Liver (tissue), 9 donors: ENCODE results near the gene MOB1B. TPM values are rescaled to one million over a fixed set of nuclear protein-coding genes. Genes with fewer than 3 reads are reported as not detected.

Experiments used
- DNase-seq: peaks from one replicate; pipeline ENCODE4 v3.0.0-alpha.2; 2017; ENCODE audit warnings: low spot score
- H3K27ac ChIP-seq, 2 donors: one replicate each; pipeline ENCODE4 v1.7.0; 2013; ENCODE audit warnings: inconsistent platforms in 2 of 2, low read length in 2 of 2, control low read depth in 1 of 2, low read depth in 1 of 2, mild to moderate bottlenecking in 1 of 2
- H3K27me3 ChIP-seq, 4 donors: one replicate each; pipeline versions ENCODE4 v1.6.1 to v1.7.0; 2013; ENCODE audit warnings: low read length in 3 of 4, inconsistent platforms in 1 of 4, mild to moderate bottlenecking in 1 of 4, moderate library complexity in 1 of 4; ENCODE audit not compliant: control insufficient read depth in 4 of 4, insufficient read depth in 4 of 4
- H3K36me3 ChIP-seq, 4 donors: one replicate each; pipeline versions ENCODE4 v1.6.1 to v1.7.0; 2013; ENCODE audit warnings: low read length in 3 of 4, mild to moderate bottlenecking in 3 of 4, low read depth in 1 of 4, moderate library complexity in 1 of 4; ENCODE audit not compliant: control insufficient read depth in 4 of 4, insufficient read depth in 3 of 4
- H3K4me1 ChIP-seq, 4 donors: one replicate each; pipeline versions ENCODE4 v1.6.1 to v1.7.0; 2013; ENCODE audit warnings: low read length in 3 of 4, mild to moderate bottlenecking in 3 of 4, moderate library complexity in 1 of 4; ENCODE audit not compliant: control insufficient read depth in 4 of 4, insufficient read depth in 4 of 4
- H3K4me3 ChIP-seq, 3 donors: one replicate each; pipeline versions ENCODE4 v1.6.1 to v1.7.0; 2013; ENCODE audit warnings: low read length in 3 of 3, control low read depth in 1 of 3, low read depth in 1 of 3, mild to moderate bottlenecking in 1 of 3
- H3K9ac ChIP-seq, 2 donors: one replicate each; pipeline ENCODE4 v1.7.0; 2013; ENCODE audit warnings: low read length in 2 of 2, mild to moderate bottlenecking in 2 of 2, moderate library complexity in 2 of 2, control low read depth in 1 of 2, low read depth in 1 of 2
- H3K9me3 ChIP-seq, 4 donors: one replicate each; pipeline versions ENCODE4 v1.6.1 to v1.7.0; 2013; ENCODE audit warnings: low read length in 3 of 4; ENCODE audit not compliant: control insufficient read depth in 4 of 4
- ATF3 ChIP-seq: IDR thresholded peaks from 2 replicates; pipeline ENCODE4 v1.6.1; 2016; ENCODE audit warnings: antibody characterized with exemption
- CTCF ChIP-seq: fragments of 150-350 bp; IDR thresholded peaks from 2 replicates; pipeline ENCODE4 v1.5.1; 2017; ENCODE audit warnings: improper control_type of control experiment, low read depth, low read length; ENCODE audit not compliant: missing input control
- FOXA1 ChIP-seq: IDR thresholded peaks from 2 replicates; pipeline ENCODE4 v1.6.1; 2016; ENCODE audit warnings: antibody characterized with exemption
- GABPA ChIP-seq, 2 donors: IDR thresholded peaks in 1 of 2; conservative IDR thresholded peaks in 1 of 2; 2 replicates each; pipeline ENCODE4 v1.6.1; 2016; ENCODE audit warnings: antibody characterized with exemption in 2 of 2, mild to moderate bottlenecking in 1 of 2, moderate library complexity in 1 of 2
- HNF4A ChIP-seq, 2 donors: conservative IDR thresholded peaks; 2 replicates each; pipeline ENCODE4 v1.6.1; 2016; ENCODE audit warnings: antibody characterized with exemption in 2 of 2, mild to moderate bottlenecking in 2 of 2
- NR2F2 ChIP-seq: IDR thresholded peaks from 2 replicates; pipeline ENCODE4 v1.6.1; 2016; ENCODE audit warnings: antibody characterized with exemption
- RAD21 ChIP-seq, 2 donors: IDR thresholded peaks; 2 replicates each; pipeline ENCODE4 v1.6.1; 2016; ENCODE audit warnings: antibody characterized with exemption in 2 of 2, mild to moderate bottlenecking in 2 of 2
- RXRA ChIP-seq, 2 donors: IDR thresholded peaks; 2 replicates each; pipeline ENCODE4 v1.6.1; 2017 to 2018; ENCODE audit warnings: antibody characterized with exemption in 2 of 2, mild to moderate bottlenecking in 1 of 2
- SP1 ChIP-seq: IDR thresholded peaks from 2 replicates; pipeline ENCODE4 v1.6.1; 2018; ENCODE audit warnings: antibody characterized with exemption, mild to moderate bottlenecking
- TAF1 ChIP-seq: conservative IDR thresholded peaks from 2 replicates; pipeline ENCODE4 v1.6.1; 2016; ENCODE audit warnings: antibody characterized with exemption, mild to moderate bottlenecking
- YY1 ChIP-seq: IDR thresholded peaks from 2 replicates; pipeline ENCODE4 v1.6.1; 2016; ENCODE audit warnings: antibody characterized with exemption, mild to moderate bottlenecking
- WGBS: extraction: QIAGEN DNeasy Blood & Tissue Kit; methylation state at CpG from one replicate; pipeline ENCODE4 v1.1.7; 2013; 5-methylcytosine and 5-hydroxymethylcytosine counted together
- polyA plus RNA-seq, 2 donors: library from polyadenylated mRNA; stranded (reverse) in 1 of 2; unstranded in 1 of 2; fragments of 200-250 nt in 1 of 2; fragments of >200 nt in 1 of 2; fragmentation: Nextera tagmentation in 1 of 2; extraction: Ambion mirVana in 1 of 2; gene quantifications; one replicate each; pipeline versions ENCODE4 v1.2.1 to v1.2.3, GENCODE V29; 2013 to 2015
- total RNA-seq, 2 donors: library from RNA; depleted of rRNA; stranded (reverse); fragments of >200 nt; gene quantifications; one replicate each; pipeline ENCODE4 v1.2.3, GENCODE V29; 2014
- TF ChIP-seq, protein P1 (sequence below): IDR thresholded peaks from 2 replicates; pipeline ENCODE4 v1.6.1; 2016; ENCODE audit warnings: antibody characterized with exemption, mild to moderate bottlenecking
- donor health status: healthy.
- donor health status: healthy.
- donor health status: healthy.
- donor health status: healthy.
- donor health status: healthy.

MOB1B gene
- total and polyA plus RNA-seq, 4 donors, result 2.1 to 69.0 (median 3.7) TPM

GRCh38 chr4:70980196-70980595 is 78.0 kb downstream of the MOB1B start:
- no peaks in the 10 kb centered on the region for H3K9me3 ChIP-seq
- no peak overlapping the region for H3K27ac ChIP-seq
- no peak overlapping the region for H3K4me3 ChIP-seq
- no peak overlapping the region for H3K9ac ChIP-seq
- H3K27me3 ChIP-seq, result no peaks in the 10 kb centered on the region
- peaks cover 0 to 3% (median 0%) of the 10 kb centered on the region in 4 donors for H3K36me3 ChIP-seq
- H3K4me1 ChIP-seq, result no peaks in the 10 kb centered on the region
- TF ChIP-seq ATF3 (no peak), GABPA (IDR thresholded peaks at IDR 0.05 in 1 of 2, conservative IDR thresholded peaks at IDR 0.05 in 1 of 2) (no peak), FOXA1 (no peak)
- DNase-seq, result no peak

DNA sequence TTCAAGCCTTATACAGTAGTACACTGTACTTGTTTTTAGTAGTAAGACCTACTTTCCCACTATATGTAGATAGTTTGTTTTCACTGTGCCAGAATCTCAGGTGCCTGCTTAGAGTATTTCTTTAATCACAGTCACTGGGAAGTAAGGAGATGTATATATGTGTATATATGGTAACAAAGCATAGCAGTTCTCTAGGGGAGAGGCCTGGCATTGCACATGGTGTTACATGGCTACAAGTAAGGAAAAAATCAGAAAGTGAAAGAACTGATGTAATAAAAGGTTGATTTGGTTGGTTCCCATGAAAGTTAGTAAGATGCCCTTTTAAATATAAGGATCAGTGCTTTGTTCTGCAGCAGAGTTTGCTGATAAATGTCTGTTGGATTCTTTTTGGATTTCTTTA is 81.9 kb downstream of the MOB1B start:
- no peak overlapping the region for H3K9ac ChIP-seq
- H3K4me1 ChIP-seq, result no peaks in the 10 kb centered on the region
- DNase-seq, result no peak

GRCh38 chr4:70984589-70984988 is 82.4 kb downstream of the MOB1B start:
- H3K9ac ChIP-seq, result no peak overlapping the region
- WGBS, result 96% methylated on average over 1 of the region's 1 CpG
- no peak for DNase-seq
- TF ChIP-seq RAD21 (IDR thresholded peaks at IDR 0.05) (no peak), NR2F2 (no peak), CTCF (no peak), SP1 (no peak), TAF1 (no peak), FOXA1 (no peak)
- TF ChIP-seq, protein P1, sequence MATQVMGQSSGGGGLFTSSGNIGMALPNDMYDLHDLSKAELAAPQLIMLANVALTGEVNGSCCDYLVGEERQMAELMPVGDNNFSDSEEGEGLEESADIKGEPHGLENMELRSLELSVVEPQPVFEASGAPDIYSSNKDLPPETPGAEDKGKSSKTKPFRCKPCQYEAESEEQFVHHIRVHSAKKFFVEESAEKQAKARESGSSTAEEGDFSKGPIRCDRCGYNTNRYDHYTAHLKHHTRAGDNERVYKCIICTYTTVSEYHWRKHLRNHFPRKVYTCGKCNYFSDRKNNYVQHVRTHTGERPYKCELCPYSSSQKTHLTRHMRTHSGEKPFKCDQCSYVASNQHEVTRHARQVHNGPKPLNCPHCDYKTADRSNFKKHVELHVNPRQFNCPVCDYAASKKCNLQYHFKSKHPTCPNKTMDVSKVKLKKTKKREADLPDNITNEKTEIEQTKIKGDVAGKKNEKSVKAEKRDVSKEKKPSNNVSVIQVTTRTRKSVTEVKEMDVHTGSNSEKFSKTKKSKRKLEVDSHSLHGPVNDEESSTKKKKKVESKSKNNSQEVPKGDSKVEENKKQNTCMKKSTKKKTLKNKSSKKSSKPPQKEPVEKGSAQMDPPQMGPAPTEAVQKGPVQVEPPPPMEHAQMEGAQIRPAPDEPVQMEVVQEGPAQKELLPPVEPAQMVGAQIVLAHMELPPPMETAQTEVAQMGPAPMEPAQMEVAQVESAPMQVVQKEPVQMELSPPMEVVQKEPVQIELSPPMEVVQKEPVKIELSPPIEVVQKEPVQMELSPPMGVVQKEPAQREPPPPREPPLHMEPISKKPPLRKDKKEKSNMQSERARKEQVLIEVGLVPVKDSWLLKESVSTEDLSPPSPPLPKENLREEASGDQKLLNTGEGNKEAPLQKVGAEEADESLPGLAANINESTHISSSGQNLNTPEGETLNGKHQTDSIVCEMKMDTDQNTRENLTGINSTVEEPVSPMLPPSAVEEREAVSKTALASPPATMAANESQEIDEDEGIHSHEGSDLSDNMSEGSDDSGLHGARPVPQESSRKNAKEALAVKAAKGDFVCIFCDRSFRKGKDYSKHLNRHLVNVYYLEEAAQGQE, result no peak
- no peaks in the 10 kb centered on the region for H3K27me3 ChIP-seq
- no peaks in the 10 kb centered on the region for H3K9me3 ChIP-seq
- no peaks in the 10 kb centered on the region for H3K4me1 ChIP-seq
- peaks cover 0 to 2% (median 0%) of the 10 kb centered on the region in 4 donors for H3K36me3 ChIP-seq
- no peak overlapping the region for H3K27ac ChIP-seq
- H3K4me3 ChIP-seq, result no peak overlapping the region

More for the DNA sequence above, 81.9 kb downstream of the MOB1B start:
- H3K27ac ChIP-seq, result no peak overlapping the region
- H3K4me3 ChIP-seq, result no peak overlapping the region
- H3K9me3 ChIP-seq, result no peaks in the 10 kb centered on the region
- TF ChIP-seq FOXA1 (no peak), GABPA (IDR thresholded peaks at IDR 0.05 in 1 of 2, conservative IDR thresholded peaks at IDR 0.05 in 1 of 2) (no peak), YY1 (no peak), RXRA (IDR thresholded peaks at IDR 0.05) (no peak), HNF4A (conservative IDR thresholded peaks at IDR 0.05) (no peak)
- TF ChIP-seq, protein P1, result no peak
- peaks cover 0 to 2% (median 0%) of the 10 kb centered on the region in 4 donors for H3K36me3 ChIP-seq
- H3K27me3 ChIP-seq, result no peaks in the 10 kb centered on the region
